ENCODE measurements around the gene TRIM47. TPM values are rescaled to one million over a fixed set of nuclear protein-coding genes. Genes with fewer than 3 reads are reported as not detected.

TRIM47 gene
- total RNA-seq, 1 experiment from 2014 or later, result 6.9 TPM

- no peak overlapping the region for H4K8ac ChIP-seq (replicated peaks; ENCODE audit: insufficient read length, low read depth, low read length)
- no peak overlapping the region for H4K5ac ChIP-seq (ENCODE audit: insufficient read length, low read depth, low read length)
- no peaks in the 10 kb centered on the region for H3K79me1 ChIP-seq (ENCODE audit: insufficient read depth, low read depth, low read length, poor library complexity, severe bottlenecking)
- no peak overlapping the region for H3T11ph ChIP-seq (ENCODE audit: low read length)
- no peaks in the 10 kb centered on the region for H3K79me2 ChIP-seq (ENCODE audit: insufficient read depth, low read length)
- no peak overlapping the region for H2AK5ac ChIP-seq (ENCODE audit: insufficient read length, low read length)
- DNase-seq, result peak; percentile 34
- no peak overlapping the region for H2BK5ac ChIP-seq (ENCODE audit: insufficient read length, low read length)
- no peaks in the 10 kb centered on the region for H3K9me3 ChIP-seq (ENCODE audit: control insufficient read depth, low read depth, low read length)
- no peaks in the 10 kb centered on the region for H3K23me2 ChIP-seq (ENCODE audit: insufficient read length, low read depth, low read length, poor library complexity, severe bottlenecking)
- WGBS (ENCODE audit: extremely low coverage, insufficient read length, low lambda C conversion rate), result no CpG with 5 or more reads among the region's 22 CpGs
- Mint-ChIP-seq H3K27ac (peak overlapping the region in 1 of 3 experiments; percentile 88; a peak in 1 of 7 replicates), H3K36me3 (ENCODE audit: insufficient read depth in 1 of 3, low read depth in 3 of 3) (peaks cover 11 to 27% (median 26%) of the 10 kb centered on the region in 3 experiments; a peak in 6 of 7 replicates), H3K9me3 (no peaks in the 10 kb centered on the region), H3K4me3 (no peak overlapping the region), H3K27me3 (ENCODE audit: low read depth) (no peaks in the 10 kb centered on the region), H3K4me1 (peaks cover 5 to 17% of the 10 kb centered on the region in 2 experiments; a peak in 3 of 4 replicates)
- no peak overlapping the region for H3K4ac ChIP-seq (ENCODE audit: low read depth, low read length)
- no peak for TF ChIP-seq CTCF (conservative IDR thresholded peaks at IDR 0.05)
- H2BK12ac ChIP-seq (ENCODE audit: insufficient read length, low read depth, low read length), result no peak overlapping the region
- H3K18ac ChIP-seq (ENCODE audit: insufficient read length, low read depth, low read length), result no peak overlapping the region
- no peak overlapping the region for H2BK20ac ChIP-seq (ENCODE audit: low read depth, low read length, poor library complexity, severe bottlenecking)
- no peak overlapping the region for H4K91ac ChIP-seq (ENCODE audit: insufficient read length, low read depth, low read length)
- no peak overlapping the region for H3K9ac ChIP-seq (ENCODE audit: extremely low read depth, insufficient read length, low read length)
- H3K4me1 ChIP-seq (ENCODE audit: insufficient read depth, low read length), result no peaks in the 10 kb centered on the region
- H3K4me2 ChIP-seq (ENCODE audit: insufficient read depth, insufficient read length, low read length), result no peak overlapping the region
- no peak overlapping the region for H2BK120ac ChIP-seq (ENCODE audit: low read depth, low read length, poor library complexity, severe bottlenecking)
- no peaks in the 10 kb centered on the region for H3K27me3 ChIP-seq (ENCODE audit: insufficient read depth, low read length)
- no peak overlapping the region for H3K27ac ChIP-seq (ENCODE audit: insufficient read length, low read depth, low read length)
- no peak overlapping the region for H3K14ac ChIP-seq (ENCODE audit: insufficient read depth, low read length)
- H3K56ac ChIP-seq (ENCODE audit: insufficient read length, low read depth, low read length), result no peak overlapping the region
- no peak overlapping the region for H3K23ac ChIP-seq (ENCODE audit: insufficient read length, low read depth, low read length)
- H2AFZ ChIP-seq (ENCODE audit: low read length), result no peak overlapping the region
- peaks cover 2% of the 10 kb centered on the region for H4K20me1 ChIP-seq (ENCODE audit: control insufficient read depth, insufficient read depth, insufficient read length)
- no peak overlapping the region for H2BK15ac ChIP-seq (ENCODE audit: low read depth, low read length)
Measured at GRCh38 chr17:75842963-75843576, 35.3 kb downstream of the TRIM47 start.

Measured in H9 (cell line).